ENCODE results near the gene ATRN.

Gene ATRN

DNA sequence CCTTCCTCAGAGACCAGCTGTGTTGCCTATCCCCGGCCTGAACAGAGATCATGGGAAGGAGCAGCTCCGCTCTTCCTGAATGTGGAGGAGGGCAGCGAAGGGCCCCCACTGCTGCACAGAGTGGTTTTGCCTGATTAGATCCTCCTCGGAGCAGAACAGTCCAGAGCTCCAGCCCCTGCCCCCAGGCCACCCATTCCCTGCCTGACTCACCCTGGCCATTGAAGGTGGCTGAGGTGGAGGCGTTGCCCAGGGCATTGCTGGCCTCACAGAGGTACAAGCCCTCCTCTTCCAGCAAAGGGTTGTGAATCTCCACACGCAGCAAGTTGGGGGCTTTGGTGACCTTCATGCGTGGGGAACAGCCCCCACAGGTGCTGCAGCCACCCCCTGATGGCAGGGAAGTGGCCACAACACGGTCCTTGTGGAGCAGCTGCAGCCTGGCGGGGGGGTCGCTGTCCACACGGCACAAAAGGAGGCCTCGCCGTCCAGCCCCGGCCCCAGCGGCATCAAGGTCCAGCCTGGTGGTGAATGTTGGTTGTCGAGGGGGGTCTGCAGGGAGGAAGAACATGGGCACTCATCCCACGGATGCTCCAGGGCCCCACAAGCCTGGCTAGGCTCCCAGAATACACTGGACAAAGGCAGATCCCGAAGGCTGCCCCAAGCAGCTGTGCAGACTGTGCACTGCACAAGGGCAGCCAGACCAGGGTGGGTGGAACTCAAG, 226.9 kb downstream of the ATRN start:
- Histone ChIP-seq H3K9ac (ENCODE audit: insufficient read length, low read depth) (peak overlapping the region; percentile 32), H3K4me1 (ENCODE audit: insufficient read depth, insufficient read length) (peaks cover 10% of the 10 kb centered on the region), H3K4me3 (ENCODE audit: insufficient read length, low read depth) (no peak overlapping the region), H3K9me3 (ENCODE audit: insufficient read depth, low read length) (peaks cover 7% of the 10 kb centered on the region; the same call in 1 of the 2 replicates), H3K36me3 (ENCODE audit: insufficient read depth, insufficient read length, low read length) (no peaks in the 10 kb centered on the region), H3K27me3 (ENCODE audit: insufficient read depth, insufficient read length) (no peaks in the 10 kb centered on the region)
- no peak for DNase-seq (ENCODE audit: low read depth, low spot score)
- TF ChIP-seq YY1 (IDR thresholded peaks at IDR 0.05; ENCODE audit: insufficient read depth, insufficient read length) (no peak), ZNF274 (IDR thresholded peaks at IDR 0.05; ENCODE audit: low read depth, low read length) (no peak), SUZ12 (IDR thresholded peaks at IDR 0.05; ENCODE audit: extremely low read depth, insufficient read depth, insufficient read length) (no peak)

DNA sequence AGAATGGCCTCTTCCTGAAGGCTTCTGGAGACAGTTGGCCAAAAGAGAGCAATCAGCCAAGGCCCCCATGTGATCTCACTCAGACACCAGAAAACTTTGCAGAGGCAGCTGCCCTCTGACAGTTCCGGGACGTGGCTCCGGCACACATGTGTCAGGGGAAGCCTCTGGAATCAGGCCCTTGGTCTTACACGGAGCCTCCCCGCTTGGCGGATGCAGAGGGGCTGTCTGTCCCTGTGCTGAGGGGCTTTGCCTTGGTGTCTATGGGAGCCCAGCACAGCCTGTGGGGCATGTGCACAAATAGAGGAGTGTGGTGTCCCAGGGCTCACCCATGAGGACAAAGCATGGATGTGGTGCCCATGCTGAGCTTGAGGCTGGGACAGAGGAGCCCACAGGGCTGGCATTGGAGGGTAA, 227.8 kb downstream of the ATRN start:
- Histone ChIP-seq H3K4me3 (ENCODE audit: insufficient read length, low read depth) (no peak overlapping the region), H3K36me3 (ENCODE audit: insufficient read depth, insufficient read length, low read length) (no peaks in the 10 kb centered on the region), H3K4me1 (ENCODE audit: insufficient read depth, insufficient read length) (peaks cover 10% of the 10 kb centered on the region), H3K9ac (ENCODE audit: insufficient read length, low read depth) (no peak overlapping the region), H3K9me3 (ENCODE audit: insufficient read depth, low read length) (peaks cover 7% of the 10 kb centered on the region; the same call in 1 of the 2 replicates), H3K27me3 (ENCODE audit: insufficient read depth, insufficient read length) (no peaks in the 10 kb centered on the region)
- no peak for DNase-seq (ENCODE audit: low read depth, low spot score)
- TF ChIP-seq ZNF274 (IDR thresholded peaks at IDR 0.05; ENCODE audit: low read depth, low read length) (no peak), YY1 (IDR thresholded peaks at IDR 0.05; ENCODE audit: insufficient read depth, insufficient read length) (no peak), SUZ12 (IDR thresholded peaks at IDR 0.05; ENCODE audit: extremely low read depth, insufficient read depth, insufficient read length) (no peak)

GRCh38 chr20:3699037-3699436, 228.2 kb downstream of the ATRN start:
- no peaks in the 10 kb centered on the region for H3K36me3 ChIP-seq (ENCODE audit: insufficient read depth, insufficient read length, low read length)
- peaks cover 7% of the 10 kb centered on the region; the same call in 1 of the 2 replicates for H3K9me3 ChIP-seq (ENCODE audit: insufficient read depth, low read length)
- DNase-seq (ENCODE audit: low read depth, low spot score): no peak
- peaks cover 10% of the 10 kb centered on the region for H3K4me1 ChIP-seq (ENCODE audit: insufficient read depth, insufficient read length)
- no peaks in the 10 kb centered on the region for H3K27me3 ChIP-seq (ENCODE audit: insufficient read depth, insufficient read length)
- no peak overlapping the region for H3K4me3 ChIP-seq (ENCODE audit: insufficient read length, low read depth)
- H3K9ac ChIP-seq (ENCODE audit: insufficient read length, low read depth): no peak overlapping the region
- TF ChIP-seq ZNF274 (IDR thresholded peaks at IDR 0.05; ENCODE audit: low read depth, low read length) (no peak), SUZ12 (IDR thresholded peaks at IDR 0.05; ENCODE audit: extremely low read depth, insufficient read depth, insufficient read length) (no peak), YY1 (IDR thresholded peaks at IDR 0.05; ENCODE audit: insufficient read depth, insufficient read length) (no peak)
